Stimulated activated CD4-positive, alpha-beta T cell treated with anti-CD3 and anti-CD28 coated beads, Interleukin-1b, Interleukin-23, amount 100 ng/mL, for 1 hour (primary cell): ENCODE measurements around the gene RPN1.
A peak's percentile ranks its signal among the peaks of the same experiment; 100 is the strongest.
"Not testable (repeated sequence)": the region's sequence is repeated elsewhere in the genome, so short reads cannot be mapped to it uniquely, and the experiment has no call there.

Experiments
- DNase-seq, 2 donors: peaks; one replicate each; pipeline ENCODE4 v3.0.0-alpha.2; 2020; ENCODE audit warnings: low read depth in 2 of 2

RPN1 gene

DNA sequence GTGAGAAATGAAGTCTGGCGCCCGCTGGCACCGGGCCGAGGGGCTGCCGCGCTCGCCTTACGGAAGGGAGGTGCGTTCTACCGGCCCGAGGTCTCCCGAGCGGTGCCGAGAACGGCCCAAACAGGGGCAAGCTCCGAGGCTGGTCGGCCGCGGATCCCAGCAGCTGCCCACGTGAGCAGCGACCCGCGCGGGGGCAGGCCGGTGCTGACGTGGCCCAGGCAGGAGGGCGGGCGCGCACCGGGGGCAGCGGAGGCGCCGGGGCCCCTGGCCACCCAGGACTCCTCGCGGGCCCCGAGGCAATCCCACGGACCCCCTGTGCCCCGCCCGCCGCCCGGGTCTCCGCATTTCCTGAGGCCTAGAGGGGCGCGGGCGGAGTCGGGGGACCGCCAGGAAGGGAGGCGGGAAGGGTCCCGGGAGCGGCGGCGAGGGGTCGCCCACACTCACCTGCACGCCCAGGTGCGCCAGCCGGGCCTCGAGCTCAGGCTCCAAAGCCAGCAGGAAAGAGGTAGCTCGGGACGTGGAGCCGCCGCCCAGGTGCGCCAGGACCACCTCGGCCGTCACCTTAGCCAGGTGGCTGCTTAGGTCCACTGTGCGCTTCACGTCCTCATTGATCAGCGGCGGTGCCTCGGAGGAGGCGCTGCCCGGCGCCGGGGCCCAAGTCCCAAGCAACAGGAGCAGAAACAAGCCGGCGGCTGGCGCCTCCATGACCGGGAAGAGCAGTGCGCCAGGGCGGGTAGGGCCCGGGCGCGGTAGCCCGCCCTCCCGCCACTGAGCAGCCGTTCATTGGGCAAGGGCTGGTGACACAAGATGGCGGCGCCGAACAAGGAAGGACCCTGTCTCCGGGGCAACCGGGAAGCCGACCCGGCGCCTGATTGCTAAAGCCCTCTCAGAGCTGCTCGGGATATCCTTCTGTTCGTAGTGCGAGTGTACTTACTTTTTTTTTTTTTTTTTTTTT is at the start of gene RPN1:
Gene RPN1 (minus strand): TSS at position 723 of the 955 bp plus-strand sequence. CDS start 18 bp downstream, at position 705.
- peak; percentile 85 to 87 for DNase-seq

DNA sequence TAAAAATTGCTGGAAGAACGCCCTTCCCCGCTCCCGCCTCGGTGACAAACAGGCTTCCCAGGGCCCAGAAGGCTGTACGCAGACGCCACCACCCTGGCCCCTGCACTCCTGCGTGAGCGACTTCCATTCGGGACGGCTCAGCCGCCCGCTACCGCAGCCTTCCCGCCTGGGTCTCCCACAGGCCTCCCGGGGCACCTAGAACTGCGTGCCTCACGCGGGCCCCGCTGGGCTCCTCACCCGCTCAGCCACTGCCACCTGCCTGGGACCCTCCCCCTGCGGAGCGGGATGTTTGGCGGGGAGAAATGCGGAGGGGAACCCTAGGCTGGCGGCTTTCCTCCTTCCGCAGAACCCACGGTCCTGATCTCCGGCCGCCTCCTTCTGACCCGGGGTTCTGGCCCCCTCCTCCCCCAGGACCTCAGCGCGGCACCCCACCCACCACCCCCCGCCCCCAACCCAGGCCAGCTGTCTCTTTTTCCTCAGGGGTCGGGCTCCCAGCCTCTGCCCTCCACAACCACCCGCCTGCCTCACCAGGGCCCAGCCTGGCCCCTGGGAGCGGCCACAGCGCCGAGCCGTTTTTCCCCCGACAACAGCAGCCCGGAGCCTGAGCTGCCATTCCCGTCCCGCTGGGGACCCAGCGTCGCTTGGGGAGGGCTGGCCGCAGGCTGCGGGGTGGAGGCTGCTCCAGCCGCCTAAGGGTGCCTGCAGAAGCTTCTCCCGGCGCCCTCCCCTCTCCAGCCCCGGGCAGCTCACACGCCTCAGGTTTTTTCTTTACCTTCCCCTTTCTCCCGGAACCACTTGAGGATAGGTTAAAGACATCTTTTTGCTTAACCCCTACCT is 47.8 kb upstream of the RPN1 start:
- DNase-seq: no peak

DNA sequence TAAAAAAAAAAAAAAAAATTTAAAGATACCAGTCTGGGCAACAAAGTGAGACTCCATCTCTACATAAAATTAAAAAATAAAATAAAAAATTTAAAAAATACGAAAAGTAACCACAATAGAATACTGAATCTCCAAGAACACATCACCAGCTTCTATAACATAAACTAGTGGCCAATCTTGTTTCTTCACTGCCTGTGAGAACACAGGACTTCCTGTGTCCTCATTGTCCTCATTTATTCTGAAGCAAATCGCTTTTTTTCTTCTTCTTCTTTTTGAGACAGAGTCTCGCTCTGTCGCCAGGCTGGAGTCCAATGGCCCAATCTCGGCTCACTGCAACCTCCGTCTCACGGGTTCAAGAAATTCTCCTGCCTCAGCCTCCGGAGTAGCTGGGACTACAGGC is 46.7 kb upstream of the RPN1 start:
- no peak for DNase-seq

DNA sequence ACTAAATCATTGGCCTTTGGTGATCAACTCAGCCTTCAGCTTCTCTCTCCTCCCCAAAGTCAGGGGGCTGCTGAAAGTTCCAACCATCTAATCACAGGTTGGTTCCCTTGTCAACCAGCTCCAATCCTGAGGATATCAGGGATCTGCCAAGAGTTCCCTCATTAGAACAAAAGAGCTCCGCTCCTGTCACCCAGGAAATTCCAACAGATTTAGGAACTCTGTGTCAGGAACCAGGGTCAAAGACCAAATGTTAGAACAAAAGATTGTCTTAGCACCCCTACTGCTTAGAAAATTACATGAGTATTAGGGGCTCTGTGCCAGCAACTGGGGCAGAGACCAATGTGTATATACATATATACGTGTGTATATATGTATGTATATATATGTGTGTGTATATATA is 43.1 kb upstream of the RPN1 start:
- no peak for DNase-seq

- no peak for DNase-seq
Measured at GRCh38 chr3:128689060-128689459, 38.4 kb upstream of the RPN1 start.

- no peak for DNase-seq
Measured at GRCh38 chr3:128686465-128686864, 35.8 kb upstream of the RPN1 start.

DNA sequence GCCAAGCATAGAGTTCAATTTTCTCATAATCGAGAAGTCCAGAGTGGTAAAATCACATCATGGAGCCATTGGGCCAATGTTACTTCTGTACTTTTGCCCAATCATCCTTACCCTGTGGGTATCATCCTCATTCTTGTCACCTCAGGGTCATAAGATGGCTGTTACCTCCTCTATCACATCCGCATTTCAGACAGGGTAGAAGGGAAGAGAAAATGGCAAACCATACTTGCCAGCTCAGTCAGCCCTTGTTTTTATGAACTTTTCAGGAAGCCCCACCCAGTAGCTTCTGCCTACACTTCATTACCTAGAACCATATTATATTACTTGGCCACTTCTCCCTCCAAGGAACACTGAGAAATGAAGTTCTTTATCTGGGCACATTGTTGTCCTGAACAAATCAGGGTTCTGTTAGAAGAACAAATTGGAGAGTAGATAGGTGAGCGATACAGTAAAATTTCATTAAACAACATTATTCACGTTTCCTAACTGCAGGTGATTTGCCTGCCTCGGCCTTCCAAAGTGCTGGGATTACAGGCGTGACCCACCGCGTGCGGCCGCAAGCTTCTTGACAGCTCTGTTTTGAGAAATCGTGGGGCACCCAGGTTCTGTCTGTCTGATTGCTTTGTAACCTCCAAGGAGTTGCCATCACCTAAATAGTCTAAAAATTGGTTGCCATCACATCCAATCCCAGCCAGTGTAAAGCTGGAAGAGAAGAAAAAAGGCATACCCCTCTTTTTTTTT is 34.5 kb upstream of the RPN1 start:
- DNase-seq: no peak

- no peak for DNase-seq
Measured at GRCh38 chr3:128683957-128684356, 33.3 kb upstream of the RPN1 start.

GRCh38 chr3:128681369-128681829 is 30.8 kb upstream of the RPN1 start:
- DNase-seq: no peak

DNA sequence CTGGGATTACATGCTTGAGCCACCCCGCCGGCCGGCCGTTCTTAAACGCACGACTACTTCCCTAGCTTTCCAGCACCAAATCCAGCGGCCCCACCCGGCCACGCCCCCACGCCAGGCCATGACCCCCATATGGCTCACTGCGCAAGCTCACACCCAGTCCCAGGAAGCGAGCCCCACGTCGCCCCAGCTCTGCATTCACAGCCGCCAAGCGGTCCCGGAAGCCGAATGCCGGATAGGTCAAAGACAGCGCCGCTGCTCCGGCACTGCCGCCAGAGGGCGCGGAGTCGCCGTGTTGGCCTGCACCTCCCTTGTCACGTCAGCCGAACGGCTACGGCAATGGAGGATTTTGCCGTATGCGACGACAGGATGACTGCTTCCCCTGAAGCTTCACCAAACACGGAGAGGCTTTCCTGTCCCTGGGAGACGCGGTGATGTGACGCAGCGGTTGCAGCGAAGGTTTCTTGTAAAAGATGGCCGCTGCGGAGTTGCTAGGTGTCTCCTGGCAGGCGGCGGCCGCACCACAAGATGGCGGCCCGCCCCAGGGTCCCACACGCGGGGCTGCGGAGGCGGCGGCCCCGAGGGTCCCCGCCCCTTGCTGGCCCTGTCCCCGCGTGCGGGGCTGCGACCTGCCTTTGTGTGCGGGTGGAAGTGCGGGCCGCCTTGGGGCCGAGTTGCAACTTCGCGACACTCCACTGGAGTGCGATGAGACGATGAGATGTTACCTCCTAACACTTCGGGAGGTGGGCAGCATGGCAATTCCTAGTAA is 30.2 kb upstream of the RPN1 start:
- DNase-seq: peak; percentile 89 to 97

- DNase-seq: no peak
Measured at GRCh38 chr3:128679338-128679737, 28.7 kb upstream of the RPN1 start.

DNA sequence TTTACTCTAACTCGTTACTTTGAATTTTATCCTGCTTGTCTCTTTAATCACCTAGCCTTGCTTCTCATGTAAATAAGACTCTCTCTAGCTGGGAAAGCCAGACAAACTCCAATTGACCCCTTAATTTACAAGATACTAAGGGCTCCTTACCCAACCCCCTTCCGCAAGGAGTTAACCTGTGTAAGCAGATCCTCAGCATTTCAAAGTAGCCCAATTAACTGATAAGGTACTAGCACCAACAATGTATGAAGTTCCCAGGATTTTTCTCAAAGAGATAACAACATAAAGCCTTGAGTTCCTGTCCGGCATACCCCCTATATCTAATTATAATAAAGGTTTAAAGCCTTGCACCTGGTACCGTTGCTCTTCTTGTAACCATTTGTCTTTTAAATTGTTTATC is 25.2 kb upstream of the RPN1 start:
- DNase-seq: not testable (repeated sequence)

DNA sequence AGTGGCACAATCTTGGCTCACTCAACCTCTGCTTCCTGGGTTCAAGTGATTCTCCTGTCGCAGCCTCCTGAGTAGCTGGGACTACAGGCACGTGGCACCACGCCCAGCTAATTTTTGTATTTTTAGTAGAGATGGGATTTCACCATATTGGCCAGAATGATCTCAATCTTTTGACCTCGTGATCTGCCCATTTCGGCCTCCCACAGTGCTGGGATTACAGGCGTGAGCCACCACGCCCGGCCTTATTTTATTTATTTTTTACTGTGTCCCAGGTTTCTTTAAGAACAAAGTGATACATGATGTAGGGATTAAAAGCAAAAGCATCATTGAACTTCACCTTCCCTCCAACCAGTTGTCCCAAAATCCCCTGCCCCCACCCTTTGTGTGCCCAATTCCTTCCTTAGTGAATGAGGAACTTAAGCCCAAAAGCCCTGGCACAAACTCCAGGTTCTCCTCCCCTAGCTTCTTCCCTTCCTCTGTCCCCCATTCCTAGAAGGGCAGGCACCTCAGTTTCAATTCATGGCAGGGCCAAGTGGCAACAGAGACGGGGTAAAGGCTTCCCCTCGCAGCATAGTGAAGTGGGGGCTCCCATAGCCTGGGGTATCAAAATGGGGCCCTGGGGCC is 23.7 kb upstream of the RPN1 start:
- no peak for DNase-seq

GRCh38 chr3:128667641-128668040 is 17.0 kb upstream of the RPN1 start:
- DNase-seq: no peak

- DNase-seq: no peak
Measured at GRCh38 chr3:128665362-128666021, 14.9 kb upstream of the RPN1 start.

DNA sequence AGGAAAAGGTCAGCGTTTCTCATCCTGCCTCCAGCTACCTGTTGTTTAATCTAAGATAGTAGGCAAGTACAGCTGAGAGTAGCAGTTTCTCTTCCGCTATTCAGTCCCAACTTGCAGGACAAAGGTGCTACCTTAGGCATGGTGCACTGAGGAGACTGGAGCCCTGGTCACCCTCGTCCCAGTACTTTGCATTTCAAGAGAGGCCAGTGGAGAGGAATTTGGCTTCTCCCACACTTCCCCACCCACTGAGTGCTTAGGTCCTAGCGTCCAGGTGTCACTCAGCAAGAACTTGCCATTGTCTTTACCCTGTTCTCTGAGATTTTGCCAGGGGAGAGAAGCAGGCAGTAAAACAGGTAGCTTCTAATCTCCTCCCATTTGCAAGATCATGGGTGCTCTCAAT is 12.5 kb upstream of the RPN1 start:
- no peak for DNase-seq

- no peak for DNase-seq
Measured at GRCh38 chr3:128655531-128655930, 4.9 kb upstream of the RPN1 start.

- DNase-seq: not testable (repeated sequence)
Measured at GRCh38 chr3:128653993-128654805, 3.6 kb upstream of the RPN1 start.

- DNase-seq: not testable (repeated sequence)
Measured at GRCh38 chr3:128653383-128653992, 2.9 kb upstream of the RPN1 start.
